Measurements from ENCODE around the gene IFNA8.
"Not testable (repeated sequence)": the region's sequence is repeated elsewhere in the genome, so short reads cannot be mapped to it uniquely, and the experiment has no call there.

Gene IFNA8

GRCh38 chr9:21428235-21428634, 19.3 kb downstream of the IFNA8 start:
- DNase-seq (ENCODE audit: low read depth in 3 of 3), result no peak

- no peak for DNase-seq (ENCODE audit: low read depth in 3 of 3)
Measured at GRCh38 chr9:21429191-21429590, 20.3 kb downstream of the IFNA8 start.

DNA sequence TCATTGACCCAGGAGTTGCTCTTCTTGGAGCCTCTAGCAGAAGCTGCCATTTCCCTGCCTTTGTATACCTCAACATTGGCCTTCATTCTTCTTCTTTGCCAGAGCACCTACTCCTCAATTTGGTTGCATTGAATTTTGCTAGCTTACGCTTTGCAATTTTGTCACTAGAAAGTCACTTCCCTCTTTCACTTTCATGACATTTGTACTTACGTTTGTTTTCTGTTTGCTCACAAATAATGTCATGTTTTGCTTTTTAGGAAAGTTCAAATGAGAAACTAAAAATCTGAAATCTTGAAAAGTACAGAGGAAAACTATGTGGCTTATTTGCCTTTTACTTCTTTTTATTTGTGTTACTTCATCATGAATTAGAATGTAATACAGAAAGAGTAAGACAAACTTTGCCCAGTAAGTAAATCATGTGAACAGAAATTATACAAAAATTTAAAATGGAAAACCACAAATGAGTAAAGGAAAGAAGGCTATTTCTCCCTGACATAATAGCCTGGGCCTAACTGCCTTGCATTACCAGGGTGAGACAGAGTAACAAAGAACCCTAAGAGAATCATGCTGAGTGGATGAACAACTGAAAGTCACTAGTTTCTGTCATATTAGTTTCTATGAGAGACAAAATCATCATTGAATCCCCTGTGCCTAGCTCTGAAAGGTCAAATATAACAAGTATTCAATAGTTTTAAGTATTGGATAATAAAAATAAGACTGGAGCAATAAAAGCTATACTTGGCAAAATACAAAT, 23.9 kb downstream of the IFNA8 start:
- no peak for DNase-seq (ENCODE audit: low read depth in 3 of 3)

GRCh38 chr9:21434202-21435014, 25.5 kb downstream of the IFNA8 start:
- peak in 1 of 3 experiments; percentile 35 for DNase-seq (ENCODE audit: low read depth in 3 of 3)

DNA sequence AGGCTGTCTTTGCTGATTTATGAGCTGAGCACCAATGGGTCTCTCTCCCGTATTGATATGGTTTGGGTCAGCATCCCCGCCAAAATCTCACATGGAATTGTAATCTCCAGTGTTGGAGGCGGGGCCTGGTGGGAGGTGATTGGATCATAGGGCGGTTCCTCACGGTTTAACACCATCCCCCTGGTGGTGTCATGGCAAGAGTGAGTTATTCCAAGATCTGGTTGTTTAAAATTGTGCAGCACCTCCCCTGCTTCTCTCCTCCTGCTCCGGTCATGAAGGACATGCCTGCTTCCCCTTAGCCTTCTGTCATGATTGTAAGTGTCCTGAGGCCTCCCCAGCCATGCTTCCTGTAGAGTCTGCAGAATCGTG, 26.1 kb downstream of the IFNA8 start:
- not testable (repeated sequence) for DNase-seq (ENCODE audit: low read depth in 3 of 3)

- DNase-seq (ENCODE audit: low read depth in 3 of 3), result no peak
Measured at GRCh38 chr9:21440139-21440538, 31.2 kb downstream of the IFNA8 start, which contains the start of gene IFNA1. TSS of gene IFNA1 (plus strand) at chr9:21440439. CDS start at chr9:21440508, 69 bp downstream.

- DNase-seq (ENCODE audit: low read depth in 3 of 3), result no peak
Measured at GRCh38 chr9:21443849-21444625, 35.1 kb downstream of the IFNA8 start.

- DNase-seq (ENCODE audit: low read depth in 3 of 3), result not testable (repeated sequence)
Measured at GRCh38 chr9:21449312-21449711, 40.4 kb downstream of the IFNA8 start.

- no peak for DNase-seq (ENCODE audit: low read depth in 3 of 3)
Measured at GRCh38 chr9:21450733-21451394, 41.9 kb downstream of the IFNA8 start.

- no peak for DNase-seq (ENCODE audit: low read depth in 3 of 3)
Measured at GRCh38 chr9:21452681-21453080, 43.8 kb downstream of the IFNA8 start.

DNA sequence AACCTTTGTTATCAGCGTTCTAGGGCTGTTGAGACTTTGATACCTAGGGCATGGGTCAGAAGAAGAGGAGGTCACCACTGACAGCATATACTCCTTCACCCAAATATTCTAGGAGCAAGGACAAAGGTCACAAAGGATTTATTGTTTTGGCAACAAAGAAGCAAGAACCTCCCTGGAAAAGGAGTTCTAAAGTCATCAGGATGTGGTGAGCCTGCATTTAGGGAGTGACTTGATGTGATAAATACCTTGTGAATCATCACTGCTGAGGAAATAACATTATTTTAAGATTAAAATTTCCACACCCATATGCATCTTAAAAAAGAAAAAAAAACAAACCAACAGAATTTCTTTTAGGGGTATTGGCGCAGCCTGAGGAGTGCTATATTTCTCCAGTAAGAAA, 45.2 kb downstream of the IFNA8 start:
- no peak for DNase-seq (ENCODE audit: low read depth in 3 of 3)

DNA sequence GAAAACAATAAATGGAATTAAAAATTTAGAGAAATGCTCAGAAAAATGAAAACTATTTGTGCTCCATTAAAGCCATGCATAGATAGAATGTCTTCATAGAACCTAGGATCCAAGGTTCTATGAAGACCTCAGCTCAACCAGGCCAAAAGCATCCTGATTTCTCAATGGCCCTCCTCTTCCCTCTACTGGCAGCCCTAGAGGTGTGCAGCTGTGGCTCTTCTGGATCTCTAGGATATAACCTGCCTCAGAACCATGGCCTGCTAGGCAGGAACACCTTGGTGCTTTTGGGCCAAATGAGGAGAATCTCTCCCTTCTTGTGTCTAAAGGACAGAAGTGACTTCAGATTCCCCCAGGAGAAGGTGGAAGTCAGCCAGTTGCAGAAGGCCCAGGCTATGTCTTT, 46.4 kb downstream of the IFNA8 start:
- DNase-seq (ENCODE audit: low read depth in 3 of 3), result no peak

Data from stimulated activated CD4-positive, alpha-beta T cell treated with anti-CD3 and anti-CD28 coated beads, TNF-alpha, amount 100 ng/mL, for 4 hours (primary cell).